ENCODE data around the gene DACT1.

DNA sequence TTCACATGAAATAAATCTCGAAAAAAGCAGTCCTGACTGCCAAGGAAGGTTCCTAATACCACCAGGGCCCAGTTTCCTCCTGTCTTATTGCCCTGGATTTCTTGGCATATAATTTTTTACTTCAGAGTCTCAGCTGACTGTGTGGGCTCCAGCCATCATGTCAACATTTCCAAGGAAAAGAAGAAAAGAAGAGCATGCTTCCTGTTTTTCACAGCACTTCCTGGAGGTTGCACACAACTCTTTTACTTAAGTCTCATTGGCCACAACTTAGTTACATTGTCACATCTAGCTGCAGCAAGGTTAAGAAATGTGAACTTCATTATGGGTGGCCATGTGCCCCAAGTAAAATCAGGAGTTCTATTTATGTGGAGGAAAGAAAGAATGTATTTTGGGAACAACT, 24.3 kb downstream of the DACT1 start:
- TF ChIP-seq, protein P1, sequence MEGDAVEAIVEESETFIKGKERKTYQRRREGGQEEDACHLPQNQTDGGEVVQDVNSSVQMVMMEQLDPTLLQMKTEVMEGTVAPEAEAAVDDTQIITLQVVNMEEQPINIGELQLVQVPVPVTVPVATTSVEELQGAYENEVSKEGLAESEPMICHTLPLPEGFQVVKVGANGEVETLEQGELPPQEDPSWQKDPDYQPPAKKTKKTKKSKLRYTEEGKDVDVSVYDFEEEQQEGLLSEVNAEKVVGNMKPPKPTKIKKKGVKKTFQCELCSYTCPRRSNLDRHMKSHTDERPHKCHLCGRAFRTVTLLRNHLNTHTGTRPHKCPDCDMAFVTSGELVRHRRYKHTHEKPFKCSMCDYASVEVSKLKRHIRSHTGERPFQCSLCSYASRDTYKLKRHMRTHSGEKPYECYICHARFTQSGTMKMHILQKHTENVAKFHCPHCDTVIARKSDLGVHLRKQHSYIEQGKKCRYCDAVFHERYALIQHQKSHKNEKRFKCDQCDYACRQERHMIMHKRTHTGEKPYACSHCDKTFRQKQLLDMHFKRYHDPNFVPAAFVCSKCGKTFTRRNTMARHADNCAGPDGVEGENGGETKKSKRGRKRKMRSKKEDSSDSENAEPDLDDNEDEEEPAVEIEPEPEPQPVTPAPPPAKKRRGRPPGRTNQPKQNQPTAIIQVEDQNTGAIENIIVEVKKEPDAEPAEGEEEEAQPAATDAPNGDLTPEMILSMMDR (IDR thresholded peaks at IDR 0.05): no peak
- TF ChIP-seq POLR2A (IDR thresholded peaks at IDR 0.05; ENCODE audit: low read length) (no peak), EP300 (IDR thresholded peaks at IDR 0.05) (no peak), TP53 (CRISPR knock-in tag; IDR thresholded peaks at IDR 0.05) (no peak), HDAC2 (IDR thresholded peaks at IDR 0.05) (no peak)
- TF ChIP-seq, protein P2, sequence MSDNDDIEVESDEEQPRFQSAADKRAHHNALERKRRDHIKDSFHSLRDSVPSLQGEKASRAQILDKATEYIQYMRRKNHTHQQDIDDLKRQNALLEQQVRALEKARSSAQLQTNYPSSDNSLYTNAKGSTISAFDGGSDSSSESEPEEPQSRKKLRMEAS (IDR thresholded peaks at IDR 0.05): no peak
